ENCODE results near the gene ZNF552. TPM values are rescaled to one million over a fixed set of nuclear protein-coding genes. Genes with fewer than 3 reads are reported as not detected.
"Not testable (repeated sequence)": the region's sequence is repeated elsewhere in the genome, so short reads cannot be mapped to it uniquely, and the experiment has no call there.

Gene ZNF552
- 1 to 10 TPM; 6.4 to 7.9 (median 6.6) TPM for total RNA-seq

DNA sequence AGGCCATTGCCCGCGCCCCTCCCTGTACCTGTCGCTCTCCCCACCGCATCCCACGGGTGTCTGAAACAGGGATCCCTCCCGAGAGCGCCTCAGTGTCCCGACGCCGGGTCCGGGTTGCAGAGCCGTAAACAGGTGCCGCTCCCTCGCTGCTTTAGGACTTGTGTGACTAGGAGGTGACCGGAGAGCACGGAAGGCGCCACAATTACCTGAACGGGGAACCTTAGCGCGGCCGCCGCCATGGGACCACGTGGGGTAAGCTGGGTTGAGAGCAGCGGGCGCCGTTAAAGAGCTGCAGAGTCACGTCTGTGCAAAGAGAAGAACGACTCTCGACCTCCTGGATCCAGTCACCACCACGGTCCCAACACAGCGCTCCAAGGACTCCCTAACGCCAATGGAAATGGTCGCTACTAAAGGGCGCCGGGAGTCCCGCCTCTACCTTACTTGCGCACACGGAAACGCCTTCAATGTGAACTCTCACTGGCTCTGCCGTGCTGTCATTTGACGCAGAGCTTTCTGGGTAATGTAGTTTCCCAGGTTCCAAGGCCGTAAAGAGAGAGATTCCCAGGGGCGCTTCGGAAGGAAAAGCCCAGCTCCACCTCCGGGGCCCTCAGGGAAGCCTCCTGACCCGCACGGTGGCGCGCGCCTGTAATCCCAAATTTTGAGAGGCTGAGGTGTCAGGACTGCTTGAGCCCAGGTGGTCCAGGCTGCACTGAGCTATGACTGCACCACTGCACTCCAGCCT, at the start of gene ZNF552:
TSS of gene ZNF552 (minus strand) at position 409 of the 742 bp plus-strand sequence. CDS start at position 239, 170 bp downstream.
- Mint-ChIP-seq H3K9me3 (no peaks in the 10 kb centered on the region), H3K36me3 (ENCODE audit: insufficient read depth) (peaks cover 10% of the 10 kb centered on the region), H3K4me3 (peak within 1 kb of the TSS; percentile 96), H3K27me3 (ENCODE audit: low read depth) (no peaks in the 10 kb centered on the region), H3K4me1 (ENCODE audit: low read depth) (peaks cover 44% of the 10 kb centered on the region)
- peak; percentile 84 to 87 for ATAC-seq
- peak; percentile 62 for DNase-seq

GRCh38 chr19:57862351-57862750, 47.6 kb upstream of the ZNF552 start:
- H3K4me1 Mint-ChIP-seq (ENCODE audit: low read depth); ATAC-seq; DNase-seq; H3K27me3 Mint-ChIP-seq (ENCODE audit: low read depth); H3K4me3 Mint-ChIP-seq: not testable (repeated sequence)
- H3K36me3 Mint-ChIP-seq (ENCODE audit: insufficient read depth) = peaks cover 81% of the 10 kb centered on the region
- H3K9me3 Mint-ChIP-seq = peaks cover 20% of the 10 kb centered on the region

DNA sequence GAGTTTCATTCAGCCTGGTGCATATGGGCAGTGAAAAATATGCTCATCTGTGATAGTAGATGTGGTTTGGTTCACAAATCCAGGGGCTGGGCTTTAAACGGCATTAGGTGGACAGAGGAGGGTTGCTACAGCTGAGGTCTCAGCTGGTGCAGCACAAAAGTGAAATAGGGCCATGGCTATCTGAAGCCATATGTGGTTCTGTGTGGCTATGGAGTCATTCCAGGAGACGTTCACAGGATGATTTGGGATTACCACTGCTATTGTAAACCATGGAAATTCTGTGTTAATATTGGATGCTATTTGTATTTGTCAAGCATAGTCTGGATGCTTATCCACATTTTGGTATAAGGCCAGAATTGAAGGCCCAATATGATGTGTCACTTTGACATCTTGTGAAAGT, 39.4 kb upstream of the ZNF552 start:
- not testable (repeated sequence) for ATAC-seq; H3K27me3 Mint-ChIP-seq (ENCODE audit: low read depth); H3K9me3 Mint-ChIP-seq; DNase-seq; H3K4me3 Mint-ChIP-seq
- peaks cover 21% of the 10 kb centered on the region for H3K4me1 Mint-ChIP-seq (ENCODE audit: low read depth)
- peaks cover 58% of the 10 kb centered on the region for H3K36me3 Mint-ChIP-seq (ENCODE audit: insufficient read depth)

GRCh38 chr19:57851812-57852603, 37.3 kb upstream of the ZNF552 start:
- not testable (repeated sequence) for H3K9me3 Mint-ChIP-seq; DNase-seq; H3K4me3 Mint-ChIP-seq; H3K27me3 Mint-ChIP-seq (ENCODE audit: low read depth); ATAC-seq
- H3K4me1 Mint-ChIP-seq (ENCODE audit: low read depth) = peaks cover 21% of the 10 kb centered on the region
- H3K36me3 Mint-ChIP-seq (ENCODE audit: insufficient read depth) = peaks cover 44% of the 10 kb centered on the region

GRCh38 chr19:57850553-57851017, 35.9 kb upstream of the ZNF552 start:
- Mint-ChIP-seq H3K4me1 (ENCODE audit: low read depth) (peaks cover 21% of the 10 kb centered on the region), H3K27me3 (ENCODE audit: low read depth) (no peaks in the 10 kb centered on the region), H3K9me3 (no peaks in the 10 kb centered on the region), H3K36me3 (ENCODE audit: insufficient read depth) (peaks cover 34% of the 10 kb centered on the region), H3K4me3 (peak overlapping the region; percentile 93)
- no peak for ATAC-seq
- DNase-seq = no peak

DNA sequence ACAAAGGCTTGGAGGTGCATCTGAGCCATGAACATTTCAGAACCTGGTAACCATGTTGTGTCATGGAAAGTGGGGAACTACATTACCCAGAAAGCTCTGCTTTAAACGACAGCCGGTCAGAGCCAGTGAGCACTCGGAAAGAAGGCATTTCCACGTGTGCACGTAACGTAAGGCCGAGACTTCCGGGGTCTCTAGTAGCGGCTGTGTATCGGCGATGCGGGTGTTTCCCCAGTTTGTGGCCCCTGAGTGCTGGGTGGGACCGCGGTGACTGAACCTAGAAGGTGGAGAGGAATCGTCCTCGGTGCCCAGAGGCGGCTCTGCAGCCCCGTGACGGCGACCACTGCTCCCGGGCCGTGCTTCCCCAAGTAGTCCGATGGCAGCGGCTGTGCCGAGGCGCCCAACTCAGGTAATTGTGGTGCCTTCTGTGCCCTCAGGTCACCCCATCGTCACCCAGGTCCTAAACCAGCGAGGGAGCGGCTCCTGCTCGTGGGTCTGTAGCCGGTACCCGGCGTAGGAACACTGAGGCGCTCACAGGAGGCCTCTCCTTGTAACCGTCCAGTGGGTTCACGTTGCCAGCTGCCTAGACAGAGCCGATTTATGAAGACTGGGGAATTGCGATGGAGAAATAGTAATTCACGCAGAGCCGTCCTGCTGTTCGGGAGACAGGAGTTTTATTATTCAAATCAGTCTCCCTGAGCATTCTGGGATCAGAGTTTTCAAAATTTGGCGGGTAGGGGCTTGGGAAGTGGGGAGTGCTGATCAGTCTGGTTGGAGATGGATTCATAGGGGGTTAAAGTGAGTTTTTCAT, 35.2 kb upstream of the ZNF552 start, which contains the start of gene ZNF587:
TSS of gene ZNF587 (plus strand) at position 194 of the 808 bp plus-strand sequence. CDS start at position 374, 180 bp downstream.
- H3K9me3 Mint-ChIP-seq; H3K27me3 Mint-ChIP-seq (ENCODE audit: low read depth): not testable (repeated sequence)
- Mint-ChIP-seq H3K4me1 (ENCODE audit: low read depth) (peaks cover 21% of the 10 kb centered on the region), H3K4me3 (peak within 1 kb of the TSS; percentile 93), H3K36me3 (ENCODE audit: insufficient read depth) (peaks cover 33% of the 10 kb centered on the region)
- DNase-seq = peak; percentile 66
- peak; percentile 99 to 100 for ATAC-seq

- Mint-ChIP-seq H3K4me3 (peak overlapping the region; percentile 93), H3K4me1 (ENCODE audit: low read depth) (peaks cover 21% of the 10 kb centered on the region), H3K36me3 (ENCODE audit: insufficient read depth) (peaks cover 34% of the 10 kb centered on the region)
- not testable (repeated sequence) for DNase-seq; H3K27me3 Mint-ChIP-seq (ENCODE audit: low read depth); H3K9me3 Mint-ChIP-seq
- ATAC-seq = peak; percentile 10 to 12
These were observed 34.5 kb upstream of the ZNF552 start for GRCh38 chr19:57849162-57849665.

- H3K9me3 Mint-ChIP-seq; H3K4me3 Mint-ChIP-seq; DNase-seq; ATAC-seq; H3K27me3 Mint-ChIP-seq (ENCODE audit: low read depth): not testable (repeated sequence)
- peaks cover 22% of the 10 kb centered on the region for H3K4me1 Mint-ChIP-seq (ENCODE audit: low read depth)
- H3K36me3 Mint-ChIP-seq (ENCODE audit: insufficient read depth) = peaks cover 28% of the 10 kb centered on the region
These were observed 32.5 kb upstream of the ZNF552 start for GRCh38 chr19:57847164-57847563.

DNA sequence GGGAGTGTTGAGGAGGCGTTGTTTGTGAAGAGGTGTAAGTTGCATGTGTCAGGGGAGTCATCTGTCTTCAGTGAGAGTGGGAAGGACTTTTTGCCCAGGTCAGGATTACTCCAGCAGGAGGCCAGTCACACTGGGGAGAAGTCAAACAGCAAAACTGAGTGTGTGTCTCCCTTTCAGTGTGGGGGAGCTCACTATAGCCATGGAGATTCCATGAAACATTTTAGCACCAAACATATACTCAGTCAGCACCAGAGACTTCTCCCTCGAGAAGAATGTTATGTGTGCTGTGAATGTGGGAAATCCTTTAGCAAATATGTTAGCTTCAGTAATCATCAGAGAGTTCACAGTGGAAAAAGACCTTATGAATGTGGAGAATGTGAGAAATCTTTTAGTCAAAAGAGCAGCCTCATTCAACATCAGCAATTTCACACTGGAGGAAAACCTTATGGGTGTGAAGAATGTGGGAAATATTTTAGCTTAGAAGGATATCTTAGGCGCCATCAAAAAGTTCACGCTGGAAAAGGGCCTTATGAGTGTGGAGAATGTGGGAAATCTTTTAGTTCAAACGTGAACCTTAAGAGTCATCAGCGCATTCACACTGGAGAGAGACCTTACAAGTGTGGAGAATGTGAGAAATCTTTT, 26.5 kb upstream of the ZNF552 start:
- peaks cover 7% of the 10 kb centered on the region for H3K4me1 Mint-ChIP-seq (ENCODE audit: low read depth)
- H3K36me3 Mint-ChIP-seq (ENCODE audit: insufficient read depth) = peaks cover 44% of the 10 kb centered on the region
- no peak for DNase-seq
- no peak for ATAC-seq
- no peaks in the 10 kb centered on the region for H3K27me3 Mint-ChIP-seq (ENCODE audit: low read depth)
- H3K4me3 Mint-ChIP-seq = no peak overlapping the region
- no peaks in the 10 kb centered on the region for H3K9me3 Mint-ChIP-seq

GRCh38 chr19:57838622-57839191, 24.0 kb upstream of the ZNF552 start:
- peaks cover 34% of the 10 kb centered on the region for H3K36me3 Mint-ChIP-seq (ENCODE audit: insufficient read depth)
- H3K9me3 Mint-ChIP-seq; H3K27me3 Mint-ChIP-seq (ENCODE audit: low read depth): not testable (repeated sequence)

GRCh38 chr19:57836991-57837390, 22.3 kb upstream of the ZNF552 start:
- peaks cover 28% of the 10 kb centered on the region for H3K36me3 Mint-ChIP-seq (ENCODE audit: insufficient read depth)
- not testable (repeated sequence) for H3K27me3 Mint-ChIP-seq (ENCODE audit: low read depth); H3K9me3 Mint-ChIP-seq; H3K4me1 Mint-ChIP-seq (ENCODE audit: low read depth); ATAC-seq; DNase-seq; H3K4me3 Mint-ChIP-seq

More at GRCh38 chr19:57838622-57839191, 24.0 kb upstream of the ZNF552 start:
- H3K4me1 Mint-ChIP-seq (ENCODE audit: low read depth); H3K4me3 Mint-ChIP-seq; DNase-seq: not testable (repeated sequence)
- peak; percentile 71 to 80 for ATAC-seq

- Mint-ChIP-seq H3K4me3 (no peak within 1 kb of the TSS), H3K4me1 (ENCODE audit: low read depth) (peaks cover 22% of the 10 kb centered on the region), H3K9me3 (no peaks in the 10 kb centered on the region), H3K27me3 (ENCODE audit: low read depth) (no peaks in the 10 kb centered on the region), H3K36me3 (ENCODE audit: insufficient read depth) (peaks cover 23% of the 10 kb centered on the region)
- ATAC-seq = peak; percentile 52 to 65
- DNase-seq = no peak
These were observed 15.4 kb upstream of the ZNF552 start, which contains the start of gene ZNF587B for GRCh38 chr19:57830071-57830602. TSS of gene ZNF587B (plus strand) at chr19:57830299. CDS start at chr19:57830529, 230 bp downstream.

GRCh38 chr19:57829316-57829715, 14.6 kb upstream of the ZNF552 start:
- H3K36me3 Mint-ChIP-seq (ENCODE audit: insufficient read depth) = peaks cover 27% of the 10 kb centered on the region
- H3K4me1 Mint-ChIP-seq (ENCODE audit: low read depth) = peaks cover 26% of the 10 kb centered on the region
- no peaks in the 10 kb centered on the region for H3K27me3 Mint-ChIP-seq (ENCODE audit: low read depth)

More at GRCh38 chr19:57829316-57829715, 14.6 kb upstream of the ZNF552 start:
- no peak overlapping the region for H3K4me3 Mint-ChIP-seq
- DNase-seq (no peak), ATAC-seq (no peak)
- H3K9me3 Mint-ChIP-seq = no peaks in the 10 kb centered on the region

All from activated T-cell treated with anti-CD3 and anti-CD28 coated beads, Interleukin-2, amount 50 U/mL, for 4 hours (primary cell).